Measurements from ENCODE around the gene MAST2.

DNA sequence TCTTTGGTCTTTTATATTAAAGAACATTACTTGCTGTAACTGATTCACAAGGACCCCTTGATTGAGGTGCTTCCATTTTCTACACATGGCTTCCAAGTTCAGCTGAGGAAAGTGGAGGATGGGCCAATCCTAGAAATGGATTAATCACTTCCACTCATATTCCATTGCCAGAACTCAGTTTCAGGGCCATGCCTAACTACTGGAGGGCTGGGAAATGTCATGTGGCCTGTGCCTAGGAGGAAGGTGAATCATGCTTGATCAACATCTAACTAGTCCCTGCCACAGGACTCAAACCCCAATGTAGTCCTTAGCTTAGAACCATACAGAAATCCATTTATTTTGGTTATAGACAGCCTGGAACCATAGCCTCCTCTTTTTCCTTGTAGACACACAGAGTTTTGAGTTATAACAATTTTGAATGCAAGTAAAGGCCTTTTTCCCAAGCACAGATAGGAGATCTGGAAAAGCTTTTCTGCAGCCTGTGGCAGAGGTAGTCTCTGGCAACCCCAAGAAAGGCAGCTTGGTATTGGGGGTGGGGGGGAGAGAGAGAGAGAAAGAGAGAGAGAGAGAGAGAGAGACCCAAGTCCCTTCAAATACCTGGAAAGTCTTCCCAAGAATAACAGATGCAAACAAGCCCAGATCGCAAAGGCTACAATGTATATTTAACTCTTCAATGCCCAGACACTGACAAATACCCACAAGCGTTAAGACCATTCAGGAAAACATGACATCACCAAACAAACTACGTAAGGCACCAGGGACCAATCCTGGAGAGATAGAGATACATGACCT lies 12.5 kb downstream of the MAST2 start:
- TF ChIP-seq SMC3 (IDR thresholded peaks at IDR 0.05; ENCODE audit: low read length) (no peak), POLR2A (IDR thresholded peaks at IDR 0.05; ENCODE audit: insufficient read depth in 1 of 2, low read depth in 2 of 2, low read length in 2 of 2) (no peak), PCBP1 (IDR thresholded peaks at IDR 0.05; ENCODE audit: borderline replicate concordance, low read depth, low read length) (no peak)

Measured in HepG2 (cell line).